HG03442 (cell line): ENCODE measurements around the gene LDHB.
A peak's percentile ranks its signal among the peaks of the same experiment; 100 is the strongest.
"Not testable (repeated sequence)": the region's sequence is repeated elsewhere in the genome, so short reads cannot be mapped to it uniquely, and the experiment has no call there.

Experiments
- ATAC-seq: cut with Tn5 transposase; IDR thresholded peaks from one replicate; pipeline ENCODE4 v1.9.1; 2021; ENCODE audit warnings: mild to moderate bottlenecking, moderate library complexity; ENCODE audit not compliant: unreplicated experiment

LDHB gene

GRCh38 chr12:21657326-21658077 lies at the start of gene LDHB:
TSS of gene LDHB (minus strand) at chr12:21657842. CDS start at chr12:21654671, 3,171 bp downstream.
- ATAC-seq, result peak; percentile 95

GRCh38 chr12:21704847-21705246 lies 47.2 kb upstream of the LDHB start:
- ATAC-seq, result no peak

GRCh38 chr12:21699851-21700250 lies 42.2 kb upstream of the LDHB start:
- ATAC-seq, result no peak

- no peak for ATAC-seq
These were observed 40.4 kb upstream of the LDHB start for GRCh38 chr12:21697904-21698630.

GRCh38 chr12:21696625-21697024 lies 39.0 kb upstream of the LDHB start:
- ATAC-seq, result no peak

- ATAC-seq, result no peak
These were observed 38.3 kb upstream of the LDHB start for GRCh38 chr12:21695986-21696385.

- ATAC-seq, result no peak
These were observed 37.0 kb upstream of the LDHB start for GRCh38 chr12:21694660-21695059.

GRCh38 chr12:21691515-21691914 lies 33.9 kb upstream of the LDHB start:
- no peak for ATAC-seq

GRCh38 chr12:21690704-21691368 lies 33.2 kb upstream of the LDHB start:
- no peak for ATAC-seq

GRCh38 chr12:21683115-21683514 lies 25.5 kb upstream of the LDHB start:
- ATAC-seq, result no peak

- no peak for ATAC-seq
These were observed 21.3 kb upstream of the LDHB start for GRCh38 chr12:21678959-21679358.

GRCh38 chr12:21677622-21678277 lies 20.1 kb upstream of the LDHB start:
- ATAC-seq, result no peak

GRCh38 chr12:21677204-21677603 lies 19.6 kb upstream of the LDHB start:
- no peak for ATAC-seq

- ATAC-seq, result no peak
These were observed 19.1 kb upstream of the LDHB start for GRCh38 chr12:21676776-21677175.

- ATAC-seq, result no peak
These were observed 18.0 kb upstream of the LDHB start for GRCh38 chr12:21675641-21676040.

GRCh38 chr12:21675096-21675495 lies 17.5 kb upstream of the LDHB start:
- ATAC-seq, result no peak

GRCh38 chr12:21673830-21674552 lies 16.3 kb upstream of the LDHB start:
- not testable (repeated sequence) for ATAC-seq

- ATAC-seq, result no peak
These were observed 14.5 kb upstream of the LDHB start for GRCh38 chr12:21672146-21672545.

- no peak for ATAC-seq
These were observed 9.1 kb upstream of the LDHB start for GRCh38 chr12:21666722-21667121.

- ATAC-seq, result no peak
These were observed 8.2 kb upstream of the LDHB start for GRCh38 chr12:21665816-21666215.
